COLO829 (cell line): ENCODE data around the gene BIN1.
"Not testable (repeated sequence)": the region's sequence is repeated elsewhere in the genome, so short reads cannot be mapped to it uniquely, and the experiment has no call there.

Experiments
- DNase-seq: peaks from one replicate; pipeline ENCODE4 v3.0.0; 2012; ENCODE audit warnings: low spot score

BIN1 gene

GRCh38 chr2:127046579-127046978 lies 60.4 kb downstream of the BIN1 start:
- DNase-seq, result no peak

- no peak for DNase-seq
Observed at GRCh38 chr2:127045792-127046501, 61.0 kb downstream of the BIN1 start.

DNA sequence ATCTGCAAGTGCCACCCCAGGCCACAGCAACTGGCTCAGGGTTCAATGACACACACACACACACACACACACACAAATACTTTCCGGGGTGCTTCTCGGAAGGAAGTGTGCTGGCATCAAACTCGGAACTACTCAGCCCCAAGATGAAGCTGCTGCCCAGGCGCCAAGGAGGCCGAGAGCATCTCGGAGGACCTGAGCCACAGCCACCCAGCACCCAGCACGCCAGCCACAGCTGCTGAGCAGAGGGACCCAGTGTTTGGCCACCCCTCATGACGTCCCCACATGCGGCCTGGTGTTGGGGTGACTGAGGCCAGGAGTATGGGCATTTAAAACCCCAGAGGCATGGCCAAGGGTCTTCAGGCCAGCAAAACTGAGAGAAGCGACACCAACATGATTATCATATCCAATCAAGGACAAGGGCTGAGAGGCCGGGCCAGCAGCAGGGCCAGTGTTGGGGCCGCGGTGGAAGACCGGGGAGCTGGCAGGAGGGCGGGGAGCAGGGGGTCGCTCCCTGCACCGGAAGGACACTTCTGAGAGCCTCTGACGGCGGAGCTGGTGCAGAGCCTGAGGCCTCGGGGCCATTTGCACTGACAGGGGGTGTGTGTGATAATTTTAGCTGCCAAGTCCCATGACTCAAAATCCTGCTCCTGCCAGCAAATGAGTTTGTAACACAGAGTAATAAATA lies 61.8 kb downstream of the BIN1 start:
- DNase-seq, result no peak

- no peak for DNase-seq
Observed at GRCh38 chr2:127044165-127044718, 62.7 kb downstream of the BIN1 start.

- DNase-seq, result no peak
Observed at GRCh38 chr2:127043367-127044164, 63.4 kb downstream of the BIN1 start.

DNA sequence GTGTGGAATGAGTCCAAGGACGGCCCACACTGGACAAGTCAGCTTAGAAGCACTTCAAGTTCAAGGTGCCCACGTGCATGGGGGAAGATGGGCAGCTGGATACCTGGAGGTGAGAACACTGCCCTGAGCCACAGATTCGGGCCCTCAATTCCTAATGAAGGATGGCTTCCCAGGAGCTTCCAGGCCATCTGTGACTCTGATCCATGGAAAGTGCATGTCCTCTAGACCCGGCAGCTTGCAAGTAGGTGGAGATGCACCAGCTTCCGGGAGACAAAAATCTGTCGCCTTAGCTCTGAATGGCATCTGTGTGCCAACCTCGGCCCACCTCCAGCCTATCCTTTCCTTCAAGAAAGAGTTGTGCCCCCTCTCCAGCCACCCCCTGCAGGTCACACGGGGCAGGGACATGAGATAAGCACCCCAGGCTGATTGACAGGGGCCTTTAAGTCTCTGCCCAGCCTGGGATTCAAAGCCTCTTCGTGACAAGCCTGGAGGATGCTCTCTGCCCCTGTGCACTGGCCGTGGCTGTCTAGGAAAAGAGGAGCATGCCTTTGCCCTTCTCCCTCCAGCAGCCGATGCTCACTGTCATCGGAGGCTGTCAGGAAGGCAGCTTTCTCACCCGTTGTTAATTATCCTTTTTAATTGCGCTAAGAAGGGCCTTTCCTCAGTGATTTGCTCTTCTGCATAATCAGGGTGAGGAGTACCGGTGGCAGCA lies 65.5 kb downstream of the BIN1 start:
- DNase-seq, result no peak

- no peak for DNase-seq
Observed at GRCh38 chr2:127040169-127040568, 66.8 kb downstream of the BIN1 start.

GRCh38 chr2:127039387-127040031 lies 67.4 kb downstream of the BIN1 start:
- DNase-seq, result no peak

GRCh38 chr2:127037476-127037875 lies 69.5 kb downstream of the BIN1 start:
- DNase-seq, result no peak

GRCh38 chr2:127034883-127035611 lies 71.9 kb downstream of the BIN1 start:
- DNase-seq, result no peak

- no peak for DNase-seq
Observed at GRCh38 chr2:127034051-127034450, 72.9 kb downstream of the BIN1 start.

DNA sequence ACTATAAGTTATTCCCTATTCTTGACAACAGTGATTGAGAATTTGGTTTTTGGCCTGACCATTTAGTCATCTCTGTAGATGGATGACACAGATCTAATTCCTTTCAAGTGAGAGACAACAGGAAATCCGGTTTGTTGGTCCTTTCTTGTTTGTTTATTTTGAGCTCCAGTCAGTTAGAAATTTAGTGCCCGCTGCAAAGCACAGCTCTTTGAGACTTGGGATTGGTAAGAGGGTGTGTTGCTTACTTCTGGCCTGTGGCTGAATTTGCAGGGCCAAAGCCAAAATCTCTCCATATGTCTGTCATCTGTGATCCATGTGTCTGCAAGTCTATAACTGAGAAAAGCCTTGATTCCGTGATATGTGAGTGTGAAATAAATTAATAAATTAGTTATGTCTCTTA lies 74.3 kb downstream of the BIN1 start:
- DNase-seq, result no peak

DNA sequence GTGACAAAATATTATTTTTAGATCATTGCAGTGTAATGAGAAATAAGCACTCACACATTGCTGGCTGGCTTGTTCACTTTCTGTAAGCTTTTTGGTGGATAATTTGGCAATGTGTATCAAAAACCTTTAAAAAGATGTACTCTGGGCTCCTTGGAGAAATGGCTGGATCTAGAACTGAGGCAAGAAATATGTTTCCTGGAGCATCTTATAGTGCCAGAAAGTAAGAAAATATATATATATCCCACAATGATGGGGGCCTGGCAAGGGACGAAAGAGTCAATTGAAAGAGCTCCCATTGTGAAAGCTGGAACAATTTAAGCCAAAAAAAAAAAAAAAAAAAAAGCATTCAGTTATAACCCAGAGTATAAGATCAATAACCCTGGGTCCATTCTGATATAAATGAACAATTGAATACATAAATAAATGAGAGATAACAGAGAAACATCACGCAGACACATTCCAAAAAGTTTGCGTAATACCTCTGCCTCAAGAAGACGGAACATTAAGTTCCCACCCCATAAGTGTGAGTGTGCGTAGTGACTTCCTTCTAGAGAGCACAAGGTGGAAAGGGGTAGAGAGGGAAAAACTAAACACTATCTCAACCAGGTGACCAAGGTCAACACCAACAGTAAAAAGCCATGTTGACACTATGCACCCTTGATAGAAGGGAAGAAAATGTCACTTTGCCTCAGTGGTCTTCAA lies 77.5 kb downstream of the BIN1 start:
- DNase-seq, result no peak

- not testable (repeated sequence) for DNase-seq
Observed at GRCh38 chr2:127028745-127029144, 78.2 kb downstream of the BIN1 start.

- no peak for DNase-seq
Observed at GRCh38 chr2:127027715-127028114, 79.2 kb downstream of the BIN1 start.

DNA sequence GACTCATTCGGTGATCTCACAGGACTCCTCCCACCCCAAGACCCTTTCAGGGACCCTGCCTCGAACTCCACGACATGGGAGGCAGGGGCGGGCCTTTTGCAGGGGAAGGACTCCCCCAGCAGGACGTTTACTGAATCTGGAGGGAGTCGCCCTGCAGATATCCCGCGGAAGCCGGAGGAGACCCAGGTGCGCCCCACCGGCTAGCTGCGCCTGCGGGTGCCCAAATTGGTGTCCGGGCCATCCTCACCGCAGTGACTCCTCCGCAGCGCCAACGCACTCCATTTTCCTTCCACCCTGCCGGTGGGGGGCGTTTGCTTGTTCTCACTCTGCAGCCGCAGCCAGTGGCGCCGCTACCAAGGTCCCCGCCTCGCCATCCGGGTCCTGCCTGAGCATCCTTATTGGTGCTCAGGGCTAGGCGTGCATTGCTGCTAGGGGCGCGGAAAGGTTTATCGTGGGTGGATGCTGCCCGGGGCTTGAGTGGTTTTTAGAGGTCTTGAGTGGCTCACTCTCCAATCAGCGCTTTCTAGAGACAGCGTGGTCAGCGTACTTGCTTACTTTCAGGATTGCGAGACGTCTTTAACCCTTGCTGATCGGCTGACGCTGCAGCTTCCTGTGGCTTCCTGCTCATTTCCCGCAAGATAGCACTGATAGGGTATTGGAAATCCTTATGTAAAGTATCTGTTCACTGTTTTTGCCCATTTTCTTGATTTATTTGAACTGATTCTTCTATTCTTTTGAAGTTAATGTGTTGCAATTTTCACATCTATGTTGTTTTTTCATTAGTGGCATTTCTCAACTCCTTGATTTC lies 81.4 kb downstream of the BIN1 start:
- peak; percentile 62 for DNase-seq

DNA sequence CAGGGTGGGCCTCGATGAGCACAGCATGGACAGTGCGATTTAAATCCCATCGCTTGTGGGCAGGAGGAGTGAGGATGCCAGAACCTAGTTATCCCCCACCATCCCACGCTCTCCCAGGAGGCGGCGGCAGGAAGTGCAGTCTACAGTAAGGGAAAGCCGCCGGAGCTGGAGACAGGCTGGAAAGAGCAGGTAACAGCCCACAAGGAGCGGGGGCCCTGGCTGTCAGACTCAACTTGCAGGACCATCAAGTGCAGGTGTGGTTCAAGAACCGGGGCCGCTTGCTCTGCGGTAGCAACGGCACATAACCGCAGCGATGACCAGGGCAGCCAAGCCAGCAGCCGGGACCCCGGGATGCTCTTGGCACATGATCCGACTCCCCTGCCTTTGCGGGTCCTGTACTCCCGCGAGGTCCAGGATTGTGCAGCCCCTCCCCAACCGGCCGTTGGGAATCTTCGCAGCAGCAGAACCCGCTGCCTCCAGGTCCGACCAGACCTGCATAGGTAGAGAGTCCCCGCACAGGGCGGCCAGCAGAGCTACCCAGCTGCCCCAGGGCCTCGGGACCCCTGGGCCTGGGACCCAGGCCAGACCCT lies 82.1 kb downstream of the BIN1 start:
- peak; percentile 14 for DNase-seq

- DNase-seq, result no peak
Observed at GRCh38 chr2:127023504-127023903, 83.5 kb downstream of the BIN1 start.

DNA sequence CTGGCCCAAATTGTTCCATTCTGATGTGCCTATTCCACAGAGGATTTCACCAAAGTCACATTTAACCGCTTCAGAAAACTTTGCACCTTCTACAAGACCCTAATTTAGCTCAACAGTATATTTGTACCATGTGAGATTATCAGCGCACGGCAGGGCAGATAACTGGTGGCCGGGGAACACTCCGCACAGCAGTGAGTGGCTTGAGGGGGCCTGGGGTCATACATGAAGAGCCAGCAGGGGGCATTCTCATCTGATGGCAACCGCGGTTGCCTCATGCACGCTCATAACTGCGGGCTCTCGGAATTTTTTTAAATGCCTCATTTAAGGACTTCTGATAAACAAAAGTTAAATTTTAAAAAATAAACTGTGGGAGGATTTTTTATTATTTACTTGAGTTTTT lies 84.1 kb downstream of the BIN1 start:
- DNase-seq, result no peak
